Lung (tissue), 12 donors: ENCODE results near the gene DLG4. TPM values are rescaled to one million over a fixed set of nuclear protein-coding genes. Genes with fewer than 3 reads are reported as not detected.

ENCODE experiments used
- ATAC-seq: fragments of 200-7000 bp; cut with Tn5 transposase; one replicate; pipeline ENCODE4 v1.9.1; 2020; ENCODE audit warnings: moderate number of reproducible peaks; ENCODE audit not compliant: insufficient read depth, low FRiP score
- DNase-seq, 3 donors: peaks; one replicate each; pipeline ENCODE4 v3.0.0-alpha.2; 2013 to 2017
- H3K27ac ChIP-seq, 2 donors: one replicate each; pipeline ENCODE4 v1.5.1; 2013; ENCODE audit warnings: mild to moderate bottlenecking in 2 of 2, moderate library complexity in 2 of 2, control low read depth in 1 of 2, inconsistent platforms in 1 of 2, low read depth in 1 of 2, low read length in 1 of 2
- H3K27me3 ChIP-seq, 3 donors: one replicate each; pipeline ENCODE4 v1.5.1; 2013; ENCODE audit warnings: low read length in 2 of 3; ENCODE audit not compliant: control insufficient read depth in 3 of 3, insufficient read depth in 3 of 3
- H3K36me3 ChIP-seq, 4 donors: one replicate each; pipeline ENCODE4 v1.5.1; 2013; ENCODE audit warnings: low read length in 4 of 4, mild to moderate bottlenecking in 1 of 4, moderate library complexity in 1 of 4; ENCODE audit not compliant: control insufficient read depth in 4 of 4, insufficient read depth in 4 of 4
- H3K4me1 ChIP-seq, 5 donors: one replicate each; pipeline ENCODE4 v1.5.1; 2013; ENCODE audit warnings: low read length in 5 of 5, mild to moderate bottlenecking in 2 of 5, moderate library complexity in 1 of 5; ENCODE audit not compliant: control insufficient read depth in 5 of 5, insufficient read depth in 5 of 5
- H3K4me3 ChIP-seq: one replicate; pipeline ENCODE4 v1.5.1; 2013; ENCODE audit warnings: mild to moderate bottlenecking, control low read depth, moderate library complexity
- H3K9ac ChIP-seq, 2 donors: one replicate each; pipeline ENCODE4 v1.5.1; 2013; ENCODE audit warnings: low read length in 2 of 2, control low read depth in 1 of 2; ENCODE audit not compliant: insufficient read depth in 1 of 2
- H3K9me3 ChIP-seq, 4 donors: one replicate each; pipeline ENCODE4 v1.5.1; 2013; ENCODE audit warnings: low read length in 3 of 4, mild to moderate bottlenecking in 1 of 4, moderate library complexity in 1 of 4; ENCODE audit not compliant: control insufficient read depth in 4 of 4, insufficient read depth in 3 of 4
- WGBS, 2 donors: extraction: QIAGEN DNeasy Blood & Tissue Kit; methylation state at CpG; one replicate each; pipeline ENCODE4 v1.1.7; 2013; 5-methylcytosine and 5-hydroxymethylcytosine counted together
- polyA plus RNA-seq, 2 donors: library from polyadenylated mRNA; stranded (reverse); fragments of 200-250 nt; gene quantifications; one replicate each; pipeline ENCODE4 v1.2.1, GENCODE V29; 2013
- total RNA-seq, 2 donors: library from RNA; depleted of rRNA in 1 of 2; stranded (reverse); fragments of >200 nt in 1 of 2; gene quantifications; one replicate each; pipeline ENCODE4 v1.2.1, GENCODE V29; 2014 to 2021
- TF ChIP-seq, protein P1 (sequence below): IDR thresholded peaks from 2 replicates; pipeline ENCODE4 v1.5.1; 2012; ENCODE audit warnings: mild to moderate bottlenecking; ENCODE audit errors: control extremely low read depth, extremely low read depth
- donor health status: control.
- donor health status: control.
- donor health status: Bipolar disorder and iron deficiency.
- donor health status: healthy.
- donor health status: DM: yes; HTN: yes; CAD: no.

Gene DLG4
- total and polyA plus RNA-seq, 4 donors: 10.0 to 20.1 (median 15.2) TPM

DNA sequence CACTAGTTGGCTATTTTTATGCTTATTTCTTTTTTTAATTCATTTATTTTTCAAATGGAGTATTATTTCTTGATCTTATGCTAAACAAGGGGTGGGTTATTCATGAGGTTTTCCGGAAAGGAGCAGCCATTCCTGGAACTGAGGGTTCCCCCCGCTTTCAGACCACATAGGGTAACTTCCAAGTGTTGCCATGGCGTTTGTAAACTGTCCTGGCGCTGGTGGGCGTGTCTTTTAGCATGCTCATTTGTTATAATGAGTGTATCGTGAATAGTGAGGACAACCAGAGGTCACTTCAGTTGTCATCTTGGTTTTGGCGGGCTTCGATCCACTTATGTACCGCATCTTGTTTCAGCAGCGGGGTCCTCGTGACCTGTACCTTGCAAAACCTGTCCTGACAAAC, 75.4 kb downstream of the DLG4 start:
- Histone ChIP-seq H3K4me1 (peaks cover 0 to 9% (median 0%) of the 10 kb centered on the region in 5 donors), H3K27ac (no peak overlapping the region), H3K36me3 (no peaks in the 10 kb centered on the region), H3K4me3 (no peak overlapping the region), H3K9ac (no peak overlapping the region), H3K9me3 (no peaks in the 10 kb centered on the region), H3K27me3 (peaks cover 0 to 4% (median 0%) of the 10 kb centered on the region in 3 donors)
- TF ChIP-seq, protein P1, sequence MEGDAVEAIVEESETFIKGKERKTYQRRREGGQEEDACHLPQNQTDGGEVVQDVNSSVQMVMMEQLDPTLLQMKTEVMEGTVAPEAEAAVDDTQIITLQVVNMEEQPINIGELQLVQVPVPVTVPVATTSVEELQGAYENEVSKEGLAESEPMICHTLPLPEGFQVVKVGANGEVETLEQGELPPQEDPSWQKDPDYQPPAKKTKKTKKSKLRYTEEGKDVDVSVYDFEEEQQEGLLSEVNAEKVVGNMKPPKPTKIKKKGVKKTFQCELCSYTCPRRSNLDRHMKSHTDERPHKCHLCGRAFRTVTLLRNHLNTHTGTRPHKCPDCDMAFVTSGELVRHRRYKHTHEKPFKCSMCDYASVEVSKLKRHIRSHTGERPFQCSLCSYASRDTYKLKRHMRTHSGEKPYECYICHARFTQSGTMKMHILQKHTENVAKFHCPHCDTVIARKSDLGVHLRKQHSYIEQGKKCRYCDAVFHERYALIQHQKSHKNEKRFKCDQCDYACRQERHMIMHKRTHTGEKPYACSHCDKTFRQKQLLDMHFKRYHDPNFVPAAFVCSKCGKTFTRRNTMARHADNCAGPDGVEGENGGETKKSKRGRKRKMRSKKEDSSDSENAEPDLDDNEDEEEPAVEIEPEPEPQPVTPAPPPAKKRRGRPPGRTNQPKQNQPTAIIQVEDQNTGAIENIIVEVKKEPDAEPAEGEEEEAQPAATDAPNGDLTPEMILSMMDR: no peak
- 63 to 78% methylated on average over 11 of the region's 11 CpGs for WGBS, 2 donors
- DNase-seq: no peak
- no peak for ATAC-seq

DNA sequence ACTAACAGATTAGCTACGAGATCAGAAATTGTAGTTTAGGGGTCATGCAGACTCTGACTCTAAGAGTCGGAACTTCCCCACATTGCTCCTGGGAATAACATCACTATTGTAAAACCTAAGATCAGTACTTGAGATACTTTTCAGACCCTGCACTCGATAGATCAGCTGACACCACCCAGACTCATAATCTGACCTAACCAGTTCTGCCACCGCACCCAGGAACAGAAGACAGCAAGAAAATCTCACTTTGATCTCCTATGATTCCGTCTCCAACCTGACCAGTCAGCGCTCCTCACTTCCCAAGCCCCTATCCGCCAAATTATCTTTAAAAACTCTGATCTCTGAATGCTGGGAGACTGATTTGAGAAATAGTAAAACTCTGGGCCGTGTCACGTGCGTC, 77.8 kb downstream of the DLG4 start:
- Histone ChIP-seq H3K9ac (no peak overlapping the region), H3K9me3 (no peaks in the 10 kb centered on the region), H3K36me3 (no peaks in the 10 kb centered on the region), H3K4me1 (peaks cover 0 to 9% (median 0%) of the 10 kb centered on the region in 5 donors), H3K4me3 (no peak overlapping the region), H3K27ac (no peak overlapping the region), H3K27me3 (peaks cover 0 to 6% (median 0%) of the 10 kb centered on the region in 3 donors)
- DNase-seq (peak in 2 of 3 donors; percentile 34 to 58), ATAC-seq (no peak)
- WGBS, 2 donors: 64 to 82% methylated on average over 10 of the region's 10 CpGs
- TF ChIP-seq, protein P1: no peak

DNA sequence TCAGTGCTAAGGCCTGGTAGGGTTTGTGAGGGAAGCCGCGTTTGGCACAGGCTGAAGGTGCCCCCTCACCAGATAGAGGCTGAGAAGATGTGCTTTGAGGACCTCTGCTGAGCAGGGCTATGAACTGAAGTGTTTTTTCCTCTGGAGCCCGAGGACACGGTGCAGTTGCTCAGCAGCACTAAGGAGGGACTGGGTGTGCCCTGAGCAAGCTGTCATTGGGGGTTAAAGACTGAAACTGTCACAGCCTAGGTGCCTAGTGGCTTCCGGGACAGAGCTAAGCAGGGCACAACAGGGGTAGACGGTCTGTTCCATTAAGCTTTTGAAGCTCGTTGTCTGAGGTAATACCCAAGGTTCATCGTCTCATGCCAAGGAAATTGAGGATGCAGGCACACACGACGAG, 80.2 kb downstream of the DLG4 start:
- TF ChIP-seq, protein P1: no peak
- 64 to 78% methylated on average over 10 of the region's 10 CpGs for WGBS, 2 donors
- Histone ChIP-seq H3K9me3 (no peaks in the 10 kb centered on the region), H3K27ac (no peak overlapping the region), H3K36me3 (no peaks in the 10 kb centered on the region), H3K27me3 (peaks cover 0 to 10% (median 0%) of the 10 kb centered on the region in 3 donors), H3K9ac (no peak overlapping the region), H3K4me1 (peaks cover 0 to 9% (median 0%) of the 10 kb centered on the region in 5 donors), H3K4me3 (no peak overlapping the region)
- DNase-seq (no peak), ATAC-seq (no peak)

DNA sequence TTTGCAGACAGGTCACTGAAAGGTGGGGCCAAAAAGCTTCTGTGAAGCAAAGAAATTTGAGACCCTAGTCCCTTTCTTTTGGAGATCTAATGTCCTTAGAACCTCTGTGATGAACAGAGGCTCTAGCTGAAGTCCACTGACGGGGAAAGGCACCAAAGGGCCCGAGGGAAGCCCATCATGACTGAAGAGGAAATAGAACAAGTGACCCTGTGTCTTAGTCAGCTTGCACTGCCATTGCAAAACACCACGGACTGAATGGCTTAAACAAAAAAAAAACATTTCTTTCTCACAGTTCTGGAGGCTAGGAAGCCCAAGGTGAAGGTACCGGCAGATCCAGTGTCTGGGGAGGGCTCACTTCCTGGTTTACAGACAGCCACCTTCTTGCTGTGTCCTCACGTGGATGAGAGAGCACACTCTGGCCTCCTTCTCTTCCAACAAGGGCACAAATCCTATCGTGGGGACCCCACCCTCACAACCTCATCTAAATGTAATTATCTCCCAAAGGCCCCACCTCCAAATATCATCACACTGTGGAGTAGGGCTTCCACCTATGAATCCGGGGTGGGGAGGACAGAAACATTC, 80.7 kb downstream of the DLG4 start:
- no peak for DNase-seq
- H3K9ac ChIP-seq: no peak overlapping the region
- WGBS, 2 donors: 55 to 61% methylated on average over 7 of the region's 7 CpGs

More for the DNA sequence above, 80.7 kb downstream of the DLG4 start:
- no peak overlapping the region for H3K4me3 ChIP-seq
- no peaks in the 10 kb centered on the region for H3K9me3 ChIP-seq
- peak overlapping the region in 1 of 2 donors; percentile 4 for H3K27ac ChIP-seq
- ATAC-seq: no peak
- no peaks in the 10 kb centered on the region for H3K36me3 ChIP-seq
- H3K27me3 ChIP-seq: peaks cover 0 to 11% (median 0%) of the 10 kb centered on the region in 3 donors
- TF ChIP-seq, protein P1: no peak
- H3K4me1 ChIP-seq: peaks cover 0 to 9% (median 0%) of the 10 kb centered on the region in 5 donors
